HG02943 (cell line): ENCODE data around the gene OR52B2.
"Not testable (repeated sequence)": the region's sequence is repeated elsewhere in the genome, so short reads cannot be mapped to it uniquely, and the experiment has no call there.

Experiments used
- ATAC-seq: cut with Tn5 transposase; IDR thresholded peaks from one replicate; pipeline ENCODE4 v1.9.1; 2021; ENCODE audit warnings: mild to moderate bottlenecking, low read depth, moderate library complexity; ENCODE audit not compliant: unreplicated experiment

The OR52B2 gene

GRCh38 chr11:6156628-6157359 is 13.3 kb downstream of the OR52B2 start:
- no peak for ATAC-seq

GRCh38 chr11:6152126-6152525 is 18.0 kb downstream of the OR52B2 start:
- no peak for ATAC-seq

- ATAC-seq = no peak
Observed at GRCh38 chr11:6151117-6151516, 19.0 kb downstream of the OR52B2 start.

- not testable (repeated sequence) for ATAC-seq
Observed at GRCh38 chr11:6143737-6144136, 26.4 kb downstream of the OR52B2 start.

- ATAC-seq = no peak
Observed at GRCh38 chr11:6142936-6143335, 27.2 kb downstream of the OR52B2 start.

- not testable (repeated sequence) for ATAC-seq
Observed at GRCh38 chr11:6135936-6136335, 34.2 kb downstream of the OR52B2 start.

GRCh38 chr11:6132431-6132830 is 37.7 kb downstream of the OR52B2 start:
- ATAC-seq = no peak

- ATAC-seq = no peak
Observed at GRCh38 chr11:6129635-6130034, 40.5 kb downstream of the OR52B2 start.

- ATAC-seq = no peak
Observed at GRCh38 chr11:6129011-6129410, 41.1 kb downstream of the OR52B2 start.

- ATAC-seq = no peak
Observed at GRCh38 chr11:6127881-6128280, 42.2 kb downstream of the OR52B2 start.

GRCh38 chr11:6124245-6124644 is 45.9 kb downstream of the OR52B2 start:
- no peak for ATAC-seq
